IMR-90 (cell line): ENCODE data around the gene SEC24D. TPM values are rescaled to one million over a fixed set of nuclear protein-coding genes. Genes with fewer than 3 reads are reported as not detected.

Experiments
- ATAC-seq: fragments of 200-7000 bp; cut with Tn5 transposase; 2 replicates; pipeline ENCODE4 v1.9.1; 2020; ENCODE audit warnings: low read depth, mild to moderate bottlenecking, moderate library complexity
- BruUV-seq: library from RNA; stranded (reverse); fragments of 400-500 nt; replicated peaks from 2 replicates; lab custom pipeline; 2021; lab: Mats Ljungman, UMichigan
- CTCF ChIA-PET: fragments of 300-600 bp; formaldehyde crosslinking; extraction: SDS; loops from one replicate; lab custom pipeline; 2021; ENCODE audit warnings: antibody characterized with exemption; lab: Yijun Ruan, JAX
- POLR2A ChIA-PET: fragments of 300-600 bp; sonication (Branson Sonifier 250); formaldehyde crosslinking; loops from one replicate; lab custom pipeline; 2022; ENCODE audit warnings: antibody characterized with exemption; ENCODE audit not compliant: unreplicated experiment; lab: Charles Lee
- DNase-seq: peaks from one replicate; pipeline ENCODE4 v3.0.0; 2013
- H2AFZ ChIP-seq: replicated peaks from 2 replicates; pipeline ENCODE3; 2013; ENCODE audit warnings: low read length, mild to moderate bottlenecking; ENCODE audit not compliant: poor library complexity
- H2AK5ac ChIP-seq: 2 replicates; pipeline ENCODE4 v1.6.1; 2013; ENCODE audit warnings: low read depth, low read length, inconsistent platforms
- H2AK9ac ChIP-seq: replicated peaks from 2 replicates; pipeline ENCODE3; 2013; ENCODE audit warnings: mild to moderate bottlenecking, low read depth, low read length, moderate library complexity; ENCODE audit not compliant: poor library complexity
- H2BK120ac ChIP-seq: 2 replicates; pipeline ENCODE4 v1.6.1; 2013; ENCODE audit warnings: low read depth, low read length, inconsistent platforms
- H2BK15ac ChIP-seq: 3 replicates; pipeline ENCODE4 v1.6.1; 2013; ENCODE audit warnings: low read depth, low read length, inconsistent platforms
- H2BK20ac ChIP-seq: 2 replicates; pipeline ENCODE4 v1.6.1; 2013; ENCODE audit warnings: low read depth, mild to moderate bottlenecking, inconsistent platforms, low read length, moderate library complexity
- H2BK5ac ChIP-seq: 2 replicates; pipeline ENCODE4 v1.6.1; 2013; ENCODE audit warnings: mild to moderate bottlenecking, low read depth, low read length, inconsistent platforms; ENCODE audit not compliant: poor library complexity, severe bottlenecking
- H3K14ac ChIP-seq: replicated peaks from 2 replicates; pipeline ENCODE4 v1.6.1; 2013; ENCODE audit warnings: low read depth, low read length, inconsistent platforms
- H3K18ac ChIP-seq: 2 replicates; pipeline ENCODE4 v1.6.1; 2013; ENCODE audit warnings: low read depth, low read length, control low read depth
- H3K23ac ChIP-seq: 2 replicates; pipeline ENCODE4 v1.6.1; 2013; ENCODE audit warnings: low read depth, low read length, inconsistent platforms
- H3K27ac ChIP-seq: 2 replicates; pipeline ENCODE4 v1.5.1; 2013; ENCODE audit warnings: mild to moderate bottlenecking, control low read depth, low read length; ENCODE audit not compliant: insufficient read depth
- H3K27me3 ChIP-seq: 2 replicates; pipeline ENCODE4 v1.6.1; 2013; ENCODE audit warnings: low read length; ENCODE audit not compliant: control insufficient read depth, insufficient read depth
- H3K36me3 ChIP-seq: 2 replicates; pipeline ENCODE4 v1.6.1; 2013; ENCODE audit warnings: low read length, mixed read lengths; ENCODE audit not compliant: control insufficient read depth, insufficient read depth
- H3K4ac ChIP-seq: 2 replicates; pipeline ENCODE4 v1.6.1; 2013; ENCODE audit warnings: low read depth, low read length, inconsistent platforms
- H3K4me1 ChIP-seq: 2 replicates; pipeline ENCODE4 v1.6.1; 2013; ENCODE audit warnings: low read length, mixed read lengths; ENCODE audit not compliant: control insufficient read depth, insufficient read depth
- H3K4me2 ChIP-seq: 2 replicates; pipeline ENCODE4 v1.6.1; 2013; ENCODE audit warnings: low read depth, mild to moderate bottlenecking, control low read depth, low read length, moderate library complexity
- H3K4me3 ChIP-seq: 2 replicates; pipeline ENCODE4 v1.5.1; 2013; ENCODE audit warnings: low read depth, mild to moderate bottlenecking, control low read depth, low read length, moderate library complexity; ENCODE audit not compliant: insufficient read depth
- H3K56ac ChIP-seq: 2 replicates; pipeline ENCODE4 v1.6.1; 2013; ENCODE audit warnings: low read length, inconsistent platforms; ENCODE audit not compliant: insufficient read depth; ENCODE audit errors: extremely low read depth
- H3K79me1 ChIP-seq, 2 experiments: 2 replicates each; pipeline ENCODE4 v1.6.1; 2013; ENCODE audit warnings: low read length in 2 of 2, inconsistent platforms in 1 of 2, low read depth in 1 of 2
- H3K9ac ChIP-seq: 2 replicates; pipeline ENCODE4 v1.6.1; 2013; ENCODE audit warnings: low read depth, low read length, control low read depth
- H3K9me1 ChIP-seq: 2 replicates; pipeline ENCODE4 v1.6.1; 2013; ENCODE audit warnings: low read length, inconsistent platforms; ENCODE audit not compliant: insufficient read depth
- H3K9me3 ChIP-seq: 2 replicates; pipeline ENCODE4 v1.6.1; 2013; ENCODE audit warnings: low read length; ENCODE audit not compliant: control insufficient read depth, insufficient read depth
- H4K20me1 ChIP-seq: 2 replicates; pipeline ENCODE4 v1.6.1; 2013; ENCODE audit warnings: low read length, inconsistent platforms; ENCODE audit not compliant: insufficient read depth
- H4K5ac ChIP-seq: 2 replicates; pipeline ENCODE4 v1.6.1; 2013; ENCODE audit warnings: mild to moderate bottlenecking, low read depth, low read length, control low read depth
- H4K8ac ChIP-seq, 2 experiments: 2 replicates each; pipeline ENCODE4 v1.6.1; 2013; ENCODE audit warnings: low read depth in 2 of 2, low read length in 2 of 2, control low read depth in 1 of 2, inconsistent platforms in 1 of 2
- H4K91ac ChIP-seq: 2 replicates; pipeline ENCODE4 v1.6.1; 2013; ENCODE audit warnings: low read depth, low read length, inconsistent platforms; ENCODE audit not compliant: insufficient read depth
- BHLHE40 ChIP-seq: fragments of 150-350 bp; IDR thresholded peaks from 2 replicates; pipeline ENCODE4 v1.6.1; 2016; ENCODE audit warnings: mild to moderate bottlenecking, low read depth, low read length
- FOS ChIP-seq: fragments of 150-350 bp; IDR thresholded peaks from 2 replicates; pipeline ENCODE4 v1.6.1; 2016; ENCODE audit warnings: low read depth, low read length
- MAFK ChIP-seq: IDR thresholded peaks from 2 replicates; pipeline ENCODE4 v1.6.1; 2012; ENCODE audit warnings: low read depth, low read length, improper control_type of control experiment
- MXI1 ChIP-seq: IDR thresholded peaks from 2 replicates; pipeline ENCODE4 v1.6.1; 2012; ENCODE audit warnings: low read depth, mild to moderate bottlenecking, low read length, moderate library complexity, borderline replicate concordance
- POLR2A ChIP-seq: IDR thresholded peaks from 2 replicates; pipeline ENCODE4 v1.6.1; 2012; ENCODE audit warnings: mild to moderate bottlenecking, low read depth, low read length
- RCOR1 ChIP-seq: IDR thresholded peaks from 2 replicates; pipeline ENCODE4 v1.6.1; 2012; ENCODE audit warnings: mild to moderate bottlenecking, low read length, improper control_type of control experiment; ENCODE audit not compliant: insufficient replicate concordance
- RFX5 ChIP-seq: IDR thresholded peaks from 2 replicates; pipeline ENCODE4 v1.8.0; 2012; ENCODE audit warnings: low read depth, mild to moderate bottlenecking, low read length, moderate library complexity
- SMC3 ChIP-seq: fragments of 150-350 bp; IDR thresholded peaks from 2 replicates; pipeline ENCODE4 v1.6.1; 2016; ENCODE audit warnings: low read depth, mild to moderate bottlenecking, antibody characterized with exemption, low read length, moderate library complexity
- USF2 ChIP-seq: fragments of 150-350 bp; IDR thresholded peaks from 2 replicates; pipeline ENCODE4 v1.6.1; 2017; ENCODE audit warnings: mild to moderate bottlenecking, antibody characterized with exemption, low read length, low read depth
- WGBS, 2 experiments: methylation state at CpG; one replicate each; pipeline versions ENCODE4 v1.1.5 to v1.1.7; 2013; ENCODE audit warnings: missing lambda C conversion rate in 2 of 2; ENCODE audit not compliant: insufficient read length in 1 of 2; ENCODE audit errors: extremely low coverage in 2 of 2; 5-methylcytosine and 5-hydroxymethylcytosine counted together
- dilution Hi-C: fragments of 300-500 bp; cut with HindIII; formaldehyde crosslinking; loops from one replicate; pipeline ENCODE4 v1.14.3; 2018; ENCODE audit warnings: low sequenced_read_pairs; ENCODE audit not compliant: unreplicated experiment
- in situ Hi-C: fragments of 300-500 bp; cut with MboI; formaldehyde crosslinking; loops from 3 replicates; pipeline ENCODE4 v1.14.3; 2019; ENCODE audit warnings: low sequenced_read_pairs, inconsistent platforms, mixed read lengths
- intact Hi-C: fragments of 100-400 bp; cut with micrococcal nuclease; formaldehyde crosslinking; loops from 2 replicates; pipeline ENCODE4 v1.10.0; 2022
- polyA plus RNA-seq, 3 experiments: library from polyadenylated mRNA; depleted of rRNA; stranded (reverse); fragments of >200 nt; gene quantifications; 2 replicates each; pipeline ENCODE4 v1.2.3, GENCODE V29; 2012; ENCODE audit warnings: low replicate concordance in 1 of 3
- total RNA-seq: library from RNA; depleted of rRNA; stranded (reverse); fragments of >200 nt; gene quantifications from 2 replicates; pipeline ENCODE4 v1.2.3, GENCODE V29; 2012
- TF ChIP-seq, protein P1 (sequence below): conservative IDR thresholded peaks from 2 replicates; pipeline ENCODE4 v1.5.1; 2012; ENCODE audit warnings: mild to moderate bottlenecking, low read depth, low read length, improper control_type of control experiment

SEC24D gene
- total and polyA plus RNA-seq, 2 of the 4 experiments (the other 2 are of a cell fraction) = 93.2 to 111 TPM

DNA sequence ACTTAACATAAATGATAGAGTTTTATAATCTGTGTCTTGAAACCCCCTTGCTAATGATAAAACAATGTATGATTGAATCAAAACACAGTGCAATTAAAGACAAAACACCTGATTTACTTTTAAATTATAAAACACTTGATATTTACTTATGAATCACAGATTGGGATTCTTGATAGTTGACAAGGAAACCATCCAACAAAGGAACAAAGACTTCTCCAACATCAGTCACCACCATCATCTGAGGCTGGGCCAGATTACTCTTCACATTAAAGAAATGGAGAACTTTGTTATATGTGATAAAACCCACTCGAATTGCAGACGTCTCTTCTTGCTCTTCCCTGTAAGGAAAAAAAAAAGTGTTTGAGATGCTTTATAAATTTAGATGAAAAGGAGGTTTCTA, 83.4 kb downstream of the SEC24D start:
- peak overlapping the region; percentile 77; the same call in 1 of the 2 replicates for H3K18ac ChIP-seq
- H3K4ac ChIP-seq = no peak overlapping the region; the same call in 1 of the 2 replicates
- H3K27ac ChIP-seq = peak overlapping the region; percentile 39; the same call in 1 of the 2 replicates
- dilution Hi-C loops = no loop called here
- no peak overlapping the region for H2AK5ac ChIP-seq
- H3K14ac ChIP-seq = no peak overlapping the region; the same call in 1 of the 2 replicates
- intact Hi-C loops = no loop called here
- H2BK15ac ChIP-seq = no peak overlapping the region
- no peak overlapping the region for H2AK9ac ChIP-seq
- H4K8ac ChIP-seq = no peak overlapping the region
- no TSS peak for BruUV-seq
- in situ Hi-C loops = no loop called here
- no peak overlapping the region for H3K4me3 ChIP-seq
- H4K5ac ChIP-seq = no peak overlapping the region
- 0 out of 2 replicates have a peak overlapping the region, but pooled peaks have one; percentile 10 for H3K23ac ChIP-seq
- peak overlapping the region; percentile 75 for H2BK5ac ChIP-seq
- no peak overlapping the region for H2AFZ ChIP-seq
- H2BK20ac ChIP-seq = no peak overlapping the region
- peaks cover 17% of the 10 kb centered on the region for H3K4me1 ChIP-seq
- no peak for TF ChIP-seq RFX5
- no peak for TF ChIP-seq USF2
- TF ChIP-seq POLR2A = no peak
- no peak for TF ChIP-seq MAFK
- no peak for TF ChIP-seq SMC3
- no peak for TF ChIP-seq FOS
- TF ChIP-seq RCOR1 = no peak
- TF ChIP-seq, protein P1, sequence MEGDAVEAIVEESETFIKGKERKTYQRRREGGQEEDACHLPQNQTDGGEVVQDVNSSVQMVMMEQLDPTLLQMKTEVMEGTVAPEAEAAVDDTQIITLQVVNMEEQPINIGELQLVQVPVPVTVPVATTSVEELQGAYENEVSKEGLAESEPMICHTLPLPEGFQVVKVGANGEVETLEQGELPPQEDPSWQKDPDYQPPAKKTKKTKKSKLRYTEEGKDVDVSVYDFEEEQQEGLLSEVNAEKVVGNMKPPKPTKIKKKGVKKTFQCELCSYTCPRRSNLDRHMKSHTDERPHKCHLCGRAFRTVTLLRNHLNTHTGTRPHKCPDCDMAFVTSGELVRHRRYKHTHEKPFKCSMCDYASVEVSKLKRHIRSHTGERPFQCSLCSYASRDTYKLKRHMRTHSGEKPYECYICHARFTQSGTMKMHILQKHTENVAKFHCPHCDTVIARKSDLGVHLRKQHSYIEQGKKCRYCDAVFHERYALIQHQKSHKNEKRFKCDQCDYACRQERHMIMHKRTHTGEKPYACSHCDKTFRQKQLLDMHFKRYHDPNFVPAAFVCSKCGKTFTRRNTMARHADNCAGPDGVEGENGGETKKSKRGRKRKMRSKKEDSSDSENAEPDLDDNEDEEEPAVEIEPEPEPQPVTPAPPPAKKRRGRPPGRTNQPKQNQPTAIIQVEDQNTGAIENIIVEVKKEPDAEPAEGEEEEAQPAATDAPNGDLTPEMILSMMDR = no peak
- TF ChIP-seq MXI1 = no peak
- no peak for TF ChIP-seq BHLHE40
- POLR2A ChIA-PET = no interaction called here
- peaks cover 27 to 56% of the 10 kb centered on the region in 2 experiments for H3K79me1 ChIP-seq
- no peaks in the 10 kb centered on the region for H3K27me3 ChIP-seq
- H3K4me2 ChIP-seq = no peak overlapping the region
- H2BK120ac ChIP-seq = no peak overlapping the region
- H4K20me1 ChIP-seq = peaks cover 24% of the 10 kb centered on the region; the same call in 1 of the 2 replicates
- H3K36me3 ChIP-seq = peaks cover 39% of the 10 kb centered on the region
- no peak overlapping the region for H4K91ac ChIP-seq
- H3K56ac ChIP-seq = no peak overlapping the region
- CTCF ChIA-PET = no interaction called here
- no peak for ATAC-seq
- no CpG with 5 or more reads among the region's 2 CpGs for WGBS, 2 experiments
- no peak overlapping the region; the same call in 1 of the 2 replicates for H3K9ac ChIP-seq
- H3K9me3 ChIP-seq = no peaks in the 10 kb centered on the region
- DNase-seq = no peak
- H3K9me1 ChIP-seq = peaks cover 14% of the 10 kb centered on the region
